Right lobe of liver (tissue), 6 donors: ENCODE measurements around the gene AIFM3. TPM values are rescaled to one million over a fixed set of nuclear protein-coding genes. Genes with fewer than 3 reads are reported as not detected.

Experiments used
- ATAC-seq, 4 donors: fragments of 200-7000 bp; cut with Tn5 transposase; one replicate each; pipeline ENCODE4 v1.9.1; 2020; ENCODE audit warnings: mild to moderate bottlenecking in 4 of 4, moderate library complexity in 4 of 4
- DNase-seq, 3 donors: peaks; one replicate each; pipeline ENCODE4 v3.0.0-alpha.2; 2020
- H3K27ac ChIP-seq, 3 donors: fragments of 200-600 bp; one replicate each; pipeline ENCODE4 v1.8.0; 2022
- H3K27me3 ChIP-seq, 2 donors: fragments of 200-600 bp; one replicate each; pipeline ENCODE4 v1.8.0; 2022
- H3K36me3 ChIP-seq, 4 donors: fragments of 200-600 bp; sonication (generic) in 1 of 4; one replicate each; pipeline versions ENCODE4 v1.5.1 to v1.8.0; 2017 to 2022; ENCODE audit warnings: control low read depth in 1 of 4
- H3K4me1 ChIP-seq, 4 donors: fragments of 200-600 bp; sonication (generic) in 1 of 4; one replicate each; pipeline versions ENCODE4 v1.5.1 to v1.8.0; 2017 to 2022; ENCODE audit warnings: control low read depth in 1 of 4
- H3K4me3 ChIP-seq, 3 donors: fragments of 200-600 bp; one replicate each; pipeline ENCODE4 v1.8.0; 2022
- H3K9me3 ChIP-seq, 4 donors: fragments of 200-600 bp; sonication (generic) in 1 of 4; one replicate each; pipeline versions ENCODE4 v1.5.1 to v1.8.0; 2017 to 2022; ENCODE audit warnings: control low read depth in 1 of 4
- CTCF ChIP-seq, 4 donors: fragments of 200-600 bp in 3 of 4; fragments of 450-650 bp in 1 of 4; IDR thresholded peaks; one replicate each; pipeline versions ENCODE4 v1.5.1 to v1.8.0; 2016 to 2022; ENCODE audit warnings: antibody characterized with exemption in 4 of 4, mild to moderate bottlenecking in 2 of 4
- POLR2A ChIP-seq: fragments of 450-650 bp; IDR thresholded peaks from one replicate; pipeline ENCODE4 v1.6.1; 2017; ENCODE audit warnings: antibody characterized with exemption, mild to moderate bottlenecking
- WGBS: methylation state at CpG from one replicate; pipeline ENCODE4 v1.1.6; 2018; ENCODE audit warnings: low coverage, low lambda C conversion rate; ENCODE audit not compliant: insufficient coverage; ENCODE audit errors: missing lambda C conversion rate; 5-methylcytosine and 5-hydroxymethylcytosine counted together
- intact Hi-C, 2 donors: fragments of 100-400 bp; cut with DNase I; formaldehyde crosslinking; loops; one replicate each; pipeline versions ENCODE4 v1.11.2 to v1.14.1; 2022
- total RNA-seq, 6 experiments: library from RNA; depleted of rRNA in 2 of 6; stranded (reverse); fragments of >200 nt in 2 of 6; fragmentation: NEBNext Ultra II Directional in 3 of 6; extraction: Animal tissue kit (Norgen Biotek cat#: 25700) in 3 of 6; gene quantifications; one replicate each; pipeline versions ENCODE4 v1.1.0 to v1.2.4, GENCODE V29; 2016 to 2023
- donor health status: DM: no; HTN: yes; CAD: no.
- donor health status: DM: no; HTN: no; CAD: no.
- donor health status: DM: no; HTN: no; CAD: no.
- donor health status: DM: no; HTN: yes; CAD: no.
- donor health status: DM: no; HTN: yes; CAD: no.

AIFM3 gene
- total RNA-seq, 6 experiments from 2014 or later, result 0.37 to 1.4 (median 1.0) TPM

DNA sequence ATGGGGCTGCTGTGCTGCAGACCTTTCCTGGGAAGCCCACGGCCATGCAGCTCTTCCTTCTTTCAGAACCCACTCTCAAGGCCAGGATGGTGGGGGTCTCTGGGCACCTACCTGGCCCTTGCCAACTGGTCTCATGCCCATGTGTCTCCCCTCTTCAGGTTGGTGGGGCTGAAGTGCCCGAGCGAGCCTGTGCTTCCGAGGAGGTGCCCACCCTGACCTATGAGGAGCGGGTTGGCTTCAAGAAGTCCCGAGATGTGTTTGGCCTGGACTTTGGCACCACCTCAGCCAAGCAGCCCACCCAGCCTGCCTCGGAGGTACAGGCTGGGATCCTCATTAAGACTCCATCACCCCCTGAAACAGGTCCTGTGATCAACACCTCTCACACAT is 25.0 kb downstream of the AIFM3 start:
- H3K27ac ChIP-seq, result no peak overlapping the region
- ATAC-seq, result no peak
- no CpG with 5 or more reads among the region's 7 CpGs for WGBS
- no peak overlapping the region for H3K4me3 ChIP-seq
- no peaks in the 10 kb centered on the region for H3K27me3 ChIP-seq
- H3K9me3 ChIP-seq, result no peaks in the 10 kb centered on the region
- DNase-seq, result no peak
- H3K36me3 ChIP-seq, result peaks cover 0 to 26% (median 6%) of the 10 kb centered on the region in 4 donors
- H3K4me1 ChIP-seq, result no peaks in the 10 kb centered on the region
- intact Hi-C loops, result loop anchor here in 1 of 2 donors (10.0 kb wide), 1 partner anchor 47 kb away; no protein-coding TSS in a partner anchor
- no peak for TF ChIP-seq POLR2A
- no peak for TF ChIP-seq CTCF (IDR thresholded peaks at IDR 0.05)

GRCh38 chr22:20992456-20993303 is 25.6 kb downstream of the AIFM3 start:
- 92% methylated on average over 10 of the region's 21 CpGs for WGBS
- intact Hi-C loops, result loop anchor here in 1 of 2 donors (10.0 kb wide), 1 partner anchor 48 kb away; no protein-coding TSS in a partner anchor
- Histone ChIP-seq H3K27ac (no peak overlapping the region), H3K36me3 (peaks cover 0 to 26% (median 6%) of the 10 kb centered on the region in 4 donors), H3K4me1 (no peaks in the 10 kb centered on the region), H3K9me3 (no peaks in the 10 kb centered on the region), H3K4me3 (no peak overlapping the region), H3K27me3 (no peaks in the 10 kb centered on the region)
- ATAC-seq (no peak), DNase-seq (no peak)
- TF ChIP-seq POLR2A (no peak), CTCF (IDR thresholded peaks at IDR 0.05) (no peak)

GRCh38 chr22:20993304-20994127 is 26.5 kb downstream of the AIFM3 start:
- ATAC-seq, result no peak
- Histone ChIP-seq H3K27ac (no peak overlapping the region), H3K4me3 (no peak overlapping the region), H3K36me3 (peaks cover 0 to 25% (median 6%) of the 10 kb centered on the region in 4 donors), H3K4me1 (no peaks in the 10 kb centered on the region), H3K27me3 (no peaks in the 10 kb centered on the region), H3K9me3 (no peaks in the 10 kb centered on the region)
- TF ChIP-seq CTCF (IDR thresholded peaks at IDR 0.05), result no peak
- no peak for TF ChIP-seq POLR2A
- no peak for DNase-seq
- no CpG with 5 or more reads among the region's 29 CpGs for WGBS
- intact Hi-C loops, result loop anchor here in 1 of 2 donors (10.0 kb wide), 1 partner anchor 49 kb away; no protein-coding TSS in a partner anchor

DNA sequence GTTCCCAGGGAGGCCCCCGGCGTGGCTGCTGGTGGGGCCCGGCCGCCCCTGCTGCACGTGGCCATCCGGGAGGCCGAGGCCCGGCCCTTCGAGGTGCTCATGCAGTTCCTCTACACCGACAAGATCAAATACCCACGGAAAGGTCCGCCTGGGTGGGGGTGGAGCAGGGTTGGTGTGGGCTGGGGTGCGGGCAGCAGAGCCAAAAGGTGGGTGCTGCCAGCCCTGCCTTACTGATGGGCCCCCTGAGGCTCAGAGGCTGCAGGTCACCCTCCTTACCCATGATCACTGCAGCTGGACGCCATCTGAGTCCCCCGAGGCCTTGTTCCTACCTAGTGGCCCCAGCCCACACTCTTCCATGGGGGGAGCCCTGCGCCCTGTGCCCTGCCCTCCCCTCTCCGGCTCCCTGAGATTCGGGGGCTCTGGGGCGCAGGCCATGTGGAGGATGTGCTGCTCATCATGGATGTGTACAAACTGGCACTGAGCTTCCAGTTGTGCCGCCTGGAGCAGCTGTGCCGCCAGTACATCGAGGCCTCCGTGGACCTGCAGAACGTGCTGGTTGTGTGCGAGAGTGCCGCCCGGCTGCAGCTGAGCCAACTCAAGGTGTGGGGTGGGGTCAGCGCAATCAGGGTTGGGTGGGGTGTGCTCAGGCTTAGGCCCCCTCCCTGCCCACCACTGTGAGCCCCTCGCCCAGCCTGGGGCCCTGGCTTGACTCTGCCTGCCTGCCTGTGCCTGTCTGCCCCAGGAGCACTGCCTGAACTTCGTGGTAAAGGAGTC is 27.3 kb downstream of the AIFM3 start:
- Histone ChIP-seq H3K27me3 (no peaks in the 10 kb centered on the region), H3K27ac (no peak overlapping the region), H3K36me3 (peaks cover 0 to 31% (median 7%) of the 10 kb centered on the region in 4 donors), H3K4me3 (no peak overlapping the region), H3K4me1 (no peaks in the 10 kb centered on the region), H3K9me3 (no peaks in the 10 kb centered on the region)
- ATAC-seq (no peak), DNase-seq (no peak)
- intact Hi-C loops, result loop anchor here in 1 of 2 donors (10.0 kb wide), 1 partner anchor 50 kb away; no protein-coding TSS in a partner anchor
- TF ChIP-seq POLR2A (no peak), CTCF (IDR thresholded peaks at IDR 0.05) (no peak)
- WGBS, result no CpG with 5 or more reads among the region's 30 CpGs
